ENCODE measurements around the gene C6orf163.
A peak's percentile ranks its signal among the peaks of the same experiment; 100 is the strongest.

C6orf163 gene

DNA sequence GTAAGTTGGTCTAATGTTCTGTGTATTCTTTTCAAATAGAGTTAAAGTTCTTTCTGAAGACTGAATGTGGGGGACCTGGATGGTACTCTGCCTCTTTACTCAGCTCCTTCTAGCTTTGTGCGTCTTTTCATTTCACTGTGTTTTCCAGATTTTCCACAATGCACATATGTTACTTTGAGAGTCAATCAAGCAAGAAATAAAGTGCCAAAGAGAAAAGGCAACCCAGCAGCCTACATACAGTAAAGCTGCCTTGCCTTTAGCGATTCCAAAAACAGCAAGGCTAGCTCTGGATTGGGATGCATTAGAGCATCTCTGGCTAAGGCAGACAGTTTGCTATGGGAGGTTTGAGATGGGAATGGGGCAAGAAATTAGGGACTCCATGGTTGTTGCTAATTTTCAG, 5.3 kb downstream of the C6orf163 start:
- POLR2A ChIA-PET: interaction anchor here (0.5 kb wide), 1 partner anchor 224 kb away, joined by 3 read pairs; no protein-coding TSS in a partner anchor
- TF ChIP-seq, protein P1, sequence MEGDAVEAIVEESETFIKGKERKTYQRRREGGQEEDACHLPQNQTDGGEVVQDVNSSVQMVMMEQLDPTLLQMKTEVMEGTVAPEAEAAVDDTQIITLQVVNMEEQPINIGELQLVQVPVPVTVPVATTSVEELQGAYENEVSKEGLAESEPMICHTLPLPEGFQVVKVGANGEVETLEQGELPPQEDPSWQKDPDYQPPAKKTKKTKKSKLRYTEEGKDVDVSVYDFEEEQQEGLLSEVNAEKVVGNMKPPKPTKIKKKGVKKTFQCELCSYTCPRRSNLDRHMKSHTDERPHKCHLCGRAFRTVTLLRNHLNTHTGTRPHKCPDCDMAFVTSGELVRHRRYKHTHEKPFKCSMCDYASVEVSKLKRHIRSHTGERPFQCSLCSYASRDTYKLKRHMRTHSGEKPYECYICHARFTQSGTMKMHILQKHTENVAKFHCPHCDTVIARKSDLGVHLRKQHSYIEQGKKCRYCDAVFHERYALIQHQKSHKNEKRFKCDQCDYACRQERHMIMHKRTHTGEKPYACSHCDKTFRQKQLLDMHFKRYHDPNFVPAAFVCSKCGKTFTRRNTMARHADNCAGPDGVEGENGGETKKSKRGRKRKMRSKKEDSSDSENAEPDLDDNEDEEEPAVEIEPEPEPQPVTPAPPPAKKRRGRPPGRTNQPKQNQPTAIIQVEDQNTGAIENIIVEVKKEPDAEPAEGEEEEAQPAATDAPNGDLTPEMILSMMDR (IDR thresholded peaks at IDR 0.05; ENCODE audit: insufficient read depth, low read length, missing control alignments): no peak
- H3K4me3 ChIP-seq (ENCODE audit: low read depth, low read length): no peak overlapping the region
- CTCF ChIA-PET: interaction anchor here (0.9 to 1.3 kb wide), 2 partner anchors 10 to 44 kb away, joined by 3 read pairs; no protein-coding TSS in a partner anchor
- DNase-seq (ENCODE audit: low read depth, low spot score): no peak

DNA sequence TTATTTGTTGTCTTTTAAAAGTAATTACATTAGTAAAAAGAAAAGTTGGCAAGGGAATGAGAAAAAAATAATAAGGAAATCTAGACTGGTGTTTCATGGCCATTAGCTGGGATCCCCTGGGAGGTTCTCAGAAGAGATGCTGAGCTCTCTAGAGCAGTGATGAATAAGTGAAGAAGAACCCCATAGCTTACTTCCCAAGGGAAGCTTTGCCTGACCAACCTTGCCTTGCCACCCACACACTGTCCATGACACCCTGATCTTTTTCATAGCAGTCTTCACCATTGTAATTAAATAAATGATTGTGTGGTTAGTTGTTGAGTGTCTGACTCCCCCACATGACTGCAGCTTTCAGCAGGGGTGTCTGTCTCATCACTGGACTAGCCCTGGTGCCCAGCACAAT, 5.9 kb downstream of the C6orf163 start:
- TF ChIP-seq, protein P1 (IDR thresholded peaks at IDR 0.05; ENCODE audit: insufficient read depth, low read length, missing control alignments): no peak
- POLR2A ChIA-PET: interaction anchor here (0.5 kb wide), 1 partner anchor 223 kb away, joined by 3 read pairs; no protein-coding TSS in a partner anchor
- CTCF ChIA-PET: interaction anchor here (0.9 to 1.3 kb wide), 2 partner anchors 10 to 43 kb away, joined by 3 read pairs; no protein-coding TSS in a partner anchor
- DNase-seq (ENCODE audit: low read depth, low spot score): peak; percentile 23
- H3K4me3 ChIP-seq (ENCODE audit: low read depth, low read length): no peak overlapping the region

DNA sequence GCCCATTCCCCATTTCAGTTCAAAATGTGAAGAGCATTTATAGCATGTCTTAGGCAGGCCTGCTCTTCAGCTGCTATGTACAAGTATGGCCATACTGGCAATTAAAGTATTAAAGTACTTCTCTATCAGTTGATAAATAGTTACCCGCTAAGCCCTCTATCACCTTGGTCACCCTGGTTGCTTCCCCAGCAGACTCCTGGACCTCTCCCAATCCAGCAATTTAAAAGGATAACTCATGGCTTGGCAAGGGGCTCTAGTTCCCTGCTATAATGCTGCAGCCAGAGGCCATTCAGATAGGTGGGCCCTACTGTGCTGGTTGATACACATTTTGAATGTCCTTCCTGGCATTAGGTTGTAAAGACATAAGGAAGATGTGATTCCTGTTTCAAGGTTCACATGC, 7.0 kb downstream of the C6orf163 start:
- no peak for DNase-seq (ENCODE audit: low read depth, low spot score)
- POLR2A ChIA-PET: no interaction called here
- CTCF ChIA-PET: no interaction called here
- no peak overlapping the region for H3K4me3 ChIP-seq (ENCODE audit: low read depth, low read length)
- TF ChIP-seq, protein P1 (IDR thresholded peaks at IDR 0.05; ENCODE audit: insufficient read depth, low read length, missing control alignments): no peak

DNA sequence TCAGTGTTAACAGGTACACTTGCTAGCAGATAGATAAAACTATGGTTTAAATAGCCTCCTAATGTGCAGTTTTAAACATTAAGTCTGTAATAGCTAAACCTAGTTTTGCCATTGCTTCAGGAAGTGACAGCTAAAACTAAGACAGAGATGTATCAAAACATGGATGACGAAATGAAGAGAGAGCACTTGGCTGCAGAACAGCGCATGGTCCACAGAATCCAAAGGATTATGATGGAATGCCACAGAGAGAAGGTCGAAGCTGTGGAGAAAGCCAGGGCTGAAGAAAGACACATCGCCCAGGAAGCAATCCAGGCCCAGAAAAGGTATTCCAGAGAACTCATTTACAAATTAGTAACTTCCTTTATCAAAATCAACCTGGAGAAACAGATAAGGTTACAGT, 11.6 kb downstream of the C6orf163 start:
- ChIA-PET CTCF (no interaction called here), POLR2A (no interaction called here)
- DNase-seq (ENCODE audit: low read depth, low spot score): no peak
- TF ChIP-seq, protein P1 (IDR thresholded peaks at IDR 0.05; ENCODE audit: insufficient read depth, low read length, missing control alignments): no peak
- no peak overlapping the region for H3K4me3 ChIP-seq (ENCODE audit: low read depth, low read length)

DNA sequence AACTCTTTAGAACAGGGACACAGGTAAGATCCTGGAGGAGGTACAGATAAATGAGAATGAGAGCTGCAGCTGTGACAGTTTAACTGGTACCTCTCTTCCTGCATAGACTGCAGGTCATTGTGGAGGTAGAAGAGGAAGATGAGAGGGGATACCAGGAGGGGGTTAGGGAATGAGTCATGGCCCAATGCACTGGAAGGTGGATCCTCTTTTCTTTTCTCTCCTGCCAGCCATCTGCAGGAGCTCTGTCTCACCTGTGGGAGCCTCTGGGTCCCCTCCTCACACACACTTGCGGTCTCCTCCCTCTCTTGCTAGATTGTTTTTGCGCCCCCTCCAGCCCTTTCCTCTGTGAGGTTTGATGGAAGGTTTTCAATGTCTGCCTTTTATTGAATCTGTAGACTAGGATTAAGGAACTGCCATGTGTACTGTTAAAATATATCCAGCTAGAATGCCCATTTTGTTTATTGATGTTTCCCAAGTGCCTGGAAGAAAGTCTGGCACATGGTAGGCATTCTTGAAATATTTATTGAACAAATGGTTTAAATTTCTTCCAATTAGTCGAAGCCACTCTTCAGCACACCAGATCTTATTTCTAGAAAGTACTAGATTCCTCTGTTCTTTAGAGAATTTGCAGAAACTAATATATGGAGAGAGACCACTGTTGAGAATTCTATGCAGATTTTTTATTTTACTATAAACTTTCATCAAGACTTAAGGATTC, 13.0 kb downstream of the C6orf163 start:
- POLR2A ChIA-PET: no interaction called here
- H3K4me3 ChIP-seq (ENCODE audit: low read depth, low read length): no peak overlapping the region
- CTCF ChIA-PET: interaction anchor here (1.5 kb wide), 1 partner anchor 36 kb away, joined by 5 read pairs; no protein-coding TSS in a partner anchor
- no peak for DNase-seq (ENCODE audit: low read depth, low spot score)
- TF ChIP-seq, protein P1 (IDR thresholded peaks at IDR 0.05; ENCODE audit: insufficient read depth, low read length, missing control alignments): no peak

DNA sequence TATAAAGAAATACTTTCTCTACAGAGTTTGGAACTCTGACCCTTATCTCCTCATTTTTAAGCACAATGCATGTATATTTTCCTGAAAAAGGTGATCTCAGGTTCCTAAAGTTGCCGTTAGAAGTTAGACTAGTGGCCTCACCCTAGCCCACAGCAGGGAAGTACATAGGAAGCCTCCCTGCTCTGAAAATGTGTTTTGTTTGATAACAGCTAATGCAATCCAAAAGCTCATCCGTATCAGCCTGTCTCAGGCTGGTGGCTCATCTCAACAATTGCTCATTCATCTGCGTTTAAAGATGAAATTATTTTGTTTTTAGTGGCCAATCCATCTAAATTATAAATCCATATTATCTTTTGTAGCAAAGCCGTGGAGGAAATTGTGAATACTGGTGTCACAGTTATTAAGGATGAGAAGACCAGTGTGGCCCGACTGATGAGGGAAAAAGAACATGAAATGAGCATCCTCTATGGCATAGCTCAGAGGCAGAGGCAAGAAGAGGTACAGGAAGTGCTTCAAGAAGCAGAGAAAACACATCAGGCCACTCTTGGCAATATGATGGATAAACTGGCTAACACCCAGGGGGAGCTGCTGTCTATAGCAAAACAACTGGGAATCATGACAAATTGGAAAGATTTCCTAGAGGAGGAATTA, 20.1 kb downstream of the C6orf163 start:
- ChIA-PET POLR2A (no interaction called here), CTCF (interaction anchor here (0.8 kb wide), 1 partner anchor 12 kb away, joined by 4 read pairs; no protein-coding TSS in a partner anchor)
- no peak overlapping the region for H3K4me3 ChIP-seq (ENCODE audit: low read depth, low read length)
- TF ChIP-seq, protein P1 (IDR thresholded peaks at IDR 0.05; ENCODE audit: insufficient read depth, low read length, missing control alignments): no peak
- no peak for DNase-seq (ENCODE audit: low read depth, low spot score)

All from AG04449 (cell line).